Gastroesophageal sphincter (tissue), 3 donors: ENCODE data around the gene FKBP1B.

Experiments used
- EP300 ChIP-seq: sonication (generic); formaldehyde crosslinking; IDR thresholded peaks from one replicate; pipeline ENCODE4 v1.6.1; 2017; ENCODE audit warnings: antibody characterized with exemption, mild to moderate bottlenecking
- POLR2AphosphoS5 ChIP-seq: sonication (generic); formaldehyde crosslinking; IDR thresholded peaks from one replicate; pipeline ENCODE4 v1.6.1; 2017; ENCODE audit warnings: antibody characterized with exemption
- TF ChIP-seq, protein P1 (sequence below), 4 experiments: fragments of 200-600 bp in 2 of 4; fragments of 450-650 bp in 2 of 4; sonication (generic) in 1 of 4; IDR thresholded peaks; one replicate each; pipeline ENCODE4 v1.5.1; 2017 to 2019; ENCODE audit warnings: antibody characterized with exemption in 4 of 4, mild to moderate bottlenecking in 2 of 4, moderate library complexity in 2 of 4

GRCh38 chr2:24009680-24010476 lies 39.7 kb upstream of the FKBP1B start, which contains the start of gene MFSD2B:
- TF ChIP-seq EP300: no peak
- TF ChIP-seq, protein P1, sequence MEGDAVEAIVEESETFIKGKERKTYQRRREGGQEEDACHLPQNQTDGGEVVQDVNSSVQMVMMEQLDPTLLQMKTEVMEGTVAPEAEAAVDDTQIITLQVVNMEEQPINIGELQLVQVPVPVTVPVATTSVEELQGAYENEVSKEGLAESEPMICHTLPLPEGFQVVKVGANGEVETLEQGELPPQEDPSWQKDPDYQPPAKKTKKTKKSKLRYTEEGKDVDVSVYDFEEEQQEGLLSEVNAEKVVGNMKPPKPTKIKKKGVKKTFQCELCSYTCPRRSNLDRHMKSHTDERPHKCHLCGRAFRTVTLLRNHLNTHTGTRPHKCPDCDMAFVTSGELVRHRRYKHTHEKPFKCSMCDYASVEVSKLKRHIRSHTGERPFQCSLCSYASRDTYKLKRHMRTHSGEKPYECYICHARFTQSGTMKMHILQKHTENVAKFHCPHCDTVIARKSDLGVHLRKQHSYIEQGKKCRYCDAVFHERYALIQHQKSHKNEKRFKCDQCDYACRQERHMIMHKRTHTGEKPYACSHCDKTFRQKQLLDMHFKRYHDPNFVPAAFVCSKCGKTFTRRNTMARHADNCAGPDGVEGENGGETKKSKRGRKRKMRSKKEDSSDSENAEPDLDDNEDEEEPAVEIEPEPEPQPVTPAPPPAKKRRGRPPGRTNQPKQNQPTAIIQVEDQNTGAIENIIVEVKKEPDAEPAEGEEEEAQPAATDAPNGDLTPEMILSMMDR (IDR thresholded peaks at IDR 0.05): no peak
- no peak for TF ChIP-seq POLR2AphosphoS5
